Endothelial cell of umbilical vein (primary cell): ENCODE measurements around the gene C9. TPM values are rescaled to one million over a fixed set of nuclear protein-coding genes. Genes with fewer than 3 reads are reported as not detected.

Experiments
- BruUV-seq: library from RNA; stranded (reverse); fragments of 400-500 nt; replicated peaks from 2 replicates; lab custom pipeline; 2021; lab: Mats Ljungman, UMichigan
- CTCF ChIA-PET: fragments of 300-600, 350-600 bp; sonication (Branson Sonifier 250); formaldehyde crosslinking; loops from one replicate; lab custom pipeline; 2021; ENCODE audit warnings: antibody characterized with exemption, inconsistent platforms; lab: Charles Lee
- POLR2A ChIA-PET: fragments of 300-600, 350-600 bp; sonication (Branson Sonifier 250); formaldehyde crosslinking; loops from one replicate; lab custom pipeline; 2021; ENCODE audit warnings: antibody characterized with exemption, inconsistent platforms; lab: Charles Lee
- DNase-seq: peaks from one replicate; pipeline ENCODE4 v3.0.0-alpha.2; 2011; ENCODE audit warnings: low read depth, low spot score
- FAIRE-seq: peaks from 2 replicates; lab custom pipeline; 2011; peaks lifted over from hg19 to GRCh38; lab: Jason Lieb, UNC
- H2AFZ ChIP-seq: 2 replicates; pipeline ENCODE4 v1.6.0; 2012; ENCODE audit warnings: low read depth, low read length, control low read depth, inconsistent platforms
- H3K27ac ChIP-seq: 2 replicates; pipeline ENCODE4 v1.5.1; 2011; ENCODE audit warnings: low read depth, mild to moderate bottlenecking, control low read depth, low read length, moderate library complexity; ENCODE audit not compliant: insufficient read depth
- H3K27me3 ChIP-seq, 2 experiments: 2 replicates each; pipeline versions ENCODE4 v1.6.0 to v1.6.1; 2011; ENCODE audit warnings: low read length in 2 of 2, mixed read lengths in 1 of 2; ENCODE audit not compliant: control insufficient read depth in 2 of 2, insufficient read depth in 2 of 2
- H3K36me3 ChIP-seq, 2 experiments: 2 replicates in 1 of 2; 3 replicates in 1 of 2; pipeline ENCODE4 v1.5.1; 2011; ENCODE audit warnings: low read length in 2 of 2, mild to moderate bottlenecking in 1 of 2, moderate library complexity in 1 of 2; ENCODE audit not compliant: control insufficient read depth in 2 of 2, insufficient read depth in 2 of 2; ENCODE audit errors: extremely low read depth in 1 of 2
- H3K4me1 ChIP-seq: 3 replicates; pipeline ENCODE4 v1.5.1; 2011; ENCODE audit warnings: mild to moderate bottlenecking, low read length; ENCODE audit not compliant: control insufficient read depth, insufficient read depth; ENCODE audit errors: extremely low read depth
- H3K4me2 ChIP-seq: 2 replicates; pipeline ENCODE4 v1.6.1; 2011; ENCODE audit warnings: low read length, control low read depth, mixed read lengths; ENCODE audit not compliant: insufficient read depth
- H3K4me3 ChIP-seq, 3 experiments: fragments of 200-600 bp in 1 of 3; sonication (generic), shearing (Covaris generic) in 1 of 3; replicated peaks in 1 of 3; 2 replicates each; pipeline ENCODE4 v1.5.1; 2011 to 2016; ENCODE audit warnings: control low read depth in 3 of 3, low read length in 3 of 3, mild to moderate bottlenecking in 2 of 3, inconsistent platforms in 1 of 3, low read depth in 1 of 3, moderate library complexity in 1 of 3; ENCODE audit not compliant: insufficient read depth in 1 of 3
- H3K79me2 ChIP-seq: 2 replicates; pipeline ENCODE4 v1.6.0; 2012; ENCODE audit warnings: low read length, inconsistent platforms; ENCODE audit not compliant: control insufficient read depth, insufficient read depth
- H3K9ac ChIP-seq: replicated peaks from 2 replicates; pipeline ENCODE3; 2011; ENCODE audit warnings: low read length, control low read depth; ENCODE audit not compliant: insufficient read depth; ENCODE audit errors: extremely low read depth
- H3K9me1 ChIP-seq: replicated peaks from 3 replicates; pipeline ENCODE4 v1.6.0; 2011; ENCODE audit warnings: mild to moderate bottlenecking, low read length; ENCODE audit not compliant: control insufficient read depth, insufficient read depth; ENCODE audit errors: extremely low read depth
- H3K9me3 ChIP-seq: replicated peaks from 2 replicates; pipeline ENCODE4 v1.5.1; 2012; ENCODE audit warnings: low read length, inconsistent platforms; ENCODE audit not compliant: control insufficient read depth, insufficient read depth
- H4K20me1 ChIP-seq: replicated peaks from 2 replicates; pipeline ENCODE3; 2011; ENCODE audit warnings: mild to moderate bottlenecking, low read length; ENCODE audit not compliant: control insufficient read depth, insufficient read depth; ENCODE audit errors: extremely low read depth
- EZH2 ChIP-seq: IDR thresholded peaks from 2 replicates; pipeline ENCODE4 v1.6.1; 2012; ENCODE audit warnings: borderline replicate concordance, low read depth, mild to moderate bottlenecking, moderate library complexity, low read length, inconsistent platforms; ENCODE audit not compliant: severe bottlenecking
- FOS ChIP-seq: IDR thresholded peaks from 2 replicates; pipeline ENCODE4 v1.6.1; 2011; ENCODE audit warnings: mild to moderate bottlenecking, low read length, moderate library complexity, borderline replicate concordance; ENCODE audit not compliant: insufficient read depth
- GATA2 ChIP-seq: IDR thresholded peaks from 2 replicates; pipeline ENCODE4 v1.7.0; 2011; ENCODE audit warnings: low read depth, mild to moderate bottlenecking, moderate library complexity, mixed read lengths, low read length; ENCODE audit not compliant: insufficient read length, insufficient read depth
- JUN ChIP-seq: IDR thresholded peaks from 2 replicates; pipeline ENCODE4 v1.6.1; 2011; ENCODE audit warnings: borderline replicate concordance, low read depth; ENCODE audit not compliant: insufficient read length, insufficient read depth
- MYC ChIP-seq: IDR thresholded peaks from one replicate; pipeline ENCODE4 v1.6.1; 2011; ENCODE audit warnings: mild to moderate bottlenecking, low read depth, low read length
- POLR2A ChIP-seq: IDR thresholded peaks from 2 replicates; pipeline ENCODE4 v1.6.1; 2012; ENCODE audit warnings: low read depth, mild to moderate bottlenecking, control low read depth, low read length
- POLR2AphosphoS5 ChIP-seq: IDR thresholded peaks from 2 replicates; pipeline ENCODE4 v1.6.1; 2012; ENCODE audit warnings: low read depth, mild to moderate bottlenecking, control low read depth, low read length, moderate library complexity; ENCODE audit not compliant: insufficient read depth
- dilution Hi-C: fragments of 300-500 bp; cut with MboI; formaldehyde crosslinking; loops from one replicate; pipeline ENCODE4 v1.15.0; 2019; ENCODE audit warnings: low sequenced_read_pairs; ENCODE audit not compliant: extremely low pct_ligation_motif_present
- intact Hi-C: fragments of 100-400 bp; cut with micrococcal nuclease; formaldehyde crosslinking; loops from one replicate; pipeline ENCODE4 v1.10.0; 2022
- polyA plus RNA-seq, 4 experiments: library from polyadenylated mRNA; depleted of rRNA in 3 of 4; stranded (reverse) in 3 of 4; unstranded in 1 of 4; fragments of >200 nt; gene quantifications; 2 replicates each; pipeline versions ENCODE4 v1.2.1 to v1.2.3, GENCODE V29; 2011 to 2012; ENCODE audit warnings: missing spikeins in 1 of 4
- total RNA-seq: library from RNA; stranded (reverse); gene quantifications from 2 replicates; pipeline ENCODE4 v1.2.3, GENCODE V29; 2021
- TF ChIP-seq, protein P1 (sequence below), 2 donors: IDR thresholded peaks; 1 replicate in 1 of 2; 2 replicates in 1 of 2; pipeline ENCODE4 v1.5.1; 2011; ENCODE audit warnings: low read length in 2 of 2, mild to moderate bottlenecking in 2 of 2, moderate library complexity in 2 of 2, control low read depth in 1 of 2, inconsistent platforms in 1 of 2, low read depth in 1 of 2; ENCODE audit not compliant: insufficient read depth in 1 of 2; ENCODE audit errors: extremely low read depth in 1 of 2
- TF ChIP-seq, protein P2 (sequence below): IDR thresholded peaks from 2 replicates; pipeline ENCODE4 v1.6.1; 2011; ENCODE audit not compliant: insufficient read depth, insufficient read length

Gene C9
- total and polyA plus RNA-seq, 2 donors (not counting 3 experiments of a cell fraction or from before 2014, with no cell fraction given) = 0.33 TPM; not detected in 1

DNA sequence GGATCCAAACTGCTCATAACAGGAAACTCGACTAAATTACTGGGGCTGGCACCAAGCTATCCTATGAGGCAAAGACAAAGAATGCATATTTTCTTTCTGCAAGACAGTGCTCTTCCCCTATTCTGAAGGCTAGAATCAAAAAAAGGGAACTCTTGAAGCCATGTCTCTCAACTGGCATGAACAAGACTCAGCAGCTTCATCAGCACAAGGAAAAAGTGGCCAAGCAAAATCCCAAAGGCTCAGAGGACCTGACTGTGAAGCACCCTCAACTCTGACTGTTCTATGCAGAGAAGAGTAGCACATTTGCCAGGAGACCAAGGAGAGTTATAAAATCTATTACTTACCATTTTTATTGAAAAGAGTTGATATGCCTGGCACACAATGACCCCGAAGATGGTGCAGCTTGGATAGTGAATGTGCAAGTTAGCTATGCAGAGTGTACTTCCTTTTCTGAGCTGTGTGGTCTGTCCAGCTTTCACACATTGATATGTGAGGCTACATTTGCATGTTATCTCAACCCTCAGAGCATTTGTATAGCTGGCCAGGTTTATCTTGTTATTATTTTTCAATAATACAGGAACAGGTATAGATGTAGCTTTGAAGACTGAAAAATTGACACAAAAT lies 94.0 kb downstream of the C9 start:
- H3K9ac ChIP-seq = no peak overlapping the region
- BruUV-seq = no TSS peak
- H3K9me3 ChIP-seq = no peaks in the 10 kb centered on the region
- no peaks in the 10 kb centered on the region for H4K20me1 ChIP-seq
- no peaks in the 10 kb centered on the region for H3K79me2 ChIP-seq
- ChIA-PET CTCF (interaction anchor here (1.4 kb wide), 1 partner anchor 49 kb away, joined by 4 read pairs; no protein-coding TSS in a partner anchor), POLR2A (no interaction called here)
- H3K27ac ChIP-seq = no peak overlapping the region
- peaks cover 9% of the 10 kb centered on the region for H3K4me1 ChIP-seq
- H3K4me2 ChIP-seq = no peak overlapping the region
- FAIRE-seq (no peak), DNase-seq (no peak)
- dilution Hi-C loops = no loop called here
- TF ChIP-seq POLR2AphosphoS5 = no peak
- TF ChIP-seq POLR2A = no peak
- TF ChIP-seq GATA2 = no peak
- TF ChIP-seq JUN = no peak
- TF ChIP-seq EZH2 = no peak
- TF ChIP-seq, protein P1, sequence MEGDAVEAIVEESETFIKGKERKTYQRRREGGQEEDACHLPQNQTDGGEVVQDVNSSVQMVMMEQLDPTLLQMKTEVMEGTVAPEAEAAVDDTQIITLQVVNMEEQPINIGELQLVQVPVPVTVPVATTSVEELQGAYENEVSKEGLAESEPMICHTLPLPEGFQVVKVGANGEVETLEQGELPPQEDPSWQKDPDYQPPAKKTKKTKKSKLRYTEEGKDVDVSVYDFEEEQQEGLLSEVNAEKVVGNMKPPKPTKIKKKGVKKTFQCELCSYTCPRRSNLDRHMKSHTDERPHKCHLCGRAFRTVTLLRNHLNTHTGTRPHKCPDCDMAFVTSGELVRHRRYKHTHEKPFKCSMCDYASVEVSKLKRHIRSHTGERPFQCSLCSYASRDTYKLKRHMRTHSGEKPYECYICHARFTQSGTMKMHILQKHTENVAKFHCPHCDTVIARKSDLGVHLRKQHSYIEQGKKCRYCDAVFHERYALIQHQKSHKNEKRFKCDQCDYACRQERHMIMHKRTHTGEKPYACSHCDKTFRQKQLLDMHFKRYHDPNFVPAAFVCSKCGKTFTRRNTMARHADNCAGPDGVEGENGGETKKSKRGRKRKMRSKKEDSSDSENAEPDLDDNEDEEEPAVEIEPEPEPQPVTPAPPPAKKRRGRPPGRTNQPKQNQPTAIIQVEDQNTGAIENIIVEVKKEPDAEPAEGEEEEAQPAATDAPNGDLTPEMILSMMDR (IDR thresholded peaks at IDR 0.05; ENCODE audit: extremely low read depth in 1 of 2, insufficient read depth in 1 of 2, low read depth in 1 of 2, low read length in 2 of 2) = no peak
- TF ChIP-seq MYC = no peak
- TF ChIP-seq, protein P2, sequence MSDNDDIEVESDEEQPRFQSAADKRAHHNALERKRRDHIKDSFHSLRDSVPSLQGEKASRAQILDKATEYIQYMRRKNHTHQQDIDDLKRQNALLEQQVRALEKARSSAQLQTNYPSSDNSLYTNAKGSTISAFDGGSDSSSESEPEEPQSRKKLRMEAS = no peak
- no peak for TF ChIP-seq FOS
- no peak overlapping the region for H2AFZ ChIP-seq
- no peaks in the 10 kb centered on the region for H3K36me3 ChIP-seq
- no peak overlapping the region for H3K4me3 ChIP-seq
- H3K27me3 ChIP-seq = no peaks in the 10 kb centered on the region
- no peaks in the 10 kb centered on the region for H3K9me1 ChIP-seq
- intact Hi-C loops = no loop called here
